Upper lobe of left lung (tissue), 4 donors: ENCODE results near the gene ZNF416.

Experiments used
- EP300 ChIP-seq, 4 donors: sonication (generic); formaldehyde crosslinking; IDR thresholded peaks; one replicate each; pipeline ENCODE4 v1.5.1; 2017; ENCODE audit warnings: antibody characterized with exemption in 4 of 4, control low read depth in 2 of 4
- POLR2A ChIP-seq, 4 donors: fragments of 450-650 bp; IDR thresholded peaks; one replicate each; pipeline ENCODE4 v1.5.1; 2016 to 2017; ENCODE audit warnings: antibody characterized with exemption in 4 of 4, mild to moderate bottlenecking in 2 of 4
- POLR2AphosphoS5 ChIP-seq, 2 donors: sonication (generic); formaldehyde crosslinking; IDR thresholded peaks; one replicate each; pipeline ENCODE4 v1.5.1; 2017; ENCODE audit warnings: antibody characterized with exemption in 2 of 2
- TF ChIP-seq, protein P1 (sequence below), 6 experiments: fragments of 450-650 bp in 4 of 6; fragments of 200-600 bp in 2 of 6; sonication (generic) in 2 of 6; IDR thresholded peaks; one replicate each; pipeline ENCODE4 v1.5.1; 2016 to 2019; ENCODE audit warnings: antibody characterized with exemption in 6 of 6

DNA sequence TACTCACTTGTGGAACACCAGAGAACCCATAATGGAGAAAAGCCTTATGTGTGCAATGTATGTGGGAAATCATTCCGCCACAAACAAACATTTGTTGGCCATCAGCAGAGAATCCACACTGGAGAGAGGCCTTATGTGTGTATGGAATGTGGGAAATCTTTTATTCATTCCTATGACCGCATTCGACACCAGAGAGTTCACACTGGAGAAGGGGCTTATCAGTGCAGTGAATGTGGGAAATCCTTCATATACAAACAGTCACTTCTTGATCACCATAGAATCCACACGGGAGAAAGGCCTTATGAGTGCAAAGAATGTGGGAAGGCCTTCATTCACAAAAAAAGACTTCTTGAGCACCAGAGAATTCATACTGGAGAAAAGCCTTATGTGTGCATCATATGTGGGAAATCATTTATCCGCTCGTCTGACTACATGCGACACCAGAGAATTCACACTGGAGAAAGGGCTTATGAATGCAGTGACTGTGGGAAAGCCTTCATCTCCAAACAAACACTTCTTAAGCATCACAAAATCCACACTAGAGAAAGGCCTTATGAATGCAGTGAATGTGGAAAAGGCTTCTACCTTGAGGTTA, 40.7 kb downstream of the ZNF416 start:
- TF ChIP-seq EP300 (IDR thresholded peaks at IDR 0.05), result no peak
- TF ChIP-seq POLR2A (IDR thresholded peaks at IDR 0.05), result no peak
- TF ChIP-seq, protein P1, sequence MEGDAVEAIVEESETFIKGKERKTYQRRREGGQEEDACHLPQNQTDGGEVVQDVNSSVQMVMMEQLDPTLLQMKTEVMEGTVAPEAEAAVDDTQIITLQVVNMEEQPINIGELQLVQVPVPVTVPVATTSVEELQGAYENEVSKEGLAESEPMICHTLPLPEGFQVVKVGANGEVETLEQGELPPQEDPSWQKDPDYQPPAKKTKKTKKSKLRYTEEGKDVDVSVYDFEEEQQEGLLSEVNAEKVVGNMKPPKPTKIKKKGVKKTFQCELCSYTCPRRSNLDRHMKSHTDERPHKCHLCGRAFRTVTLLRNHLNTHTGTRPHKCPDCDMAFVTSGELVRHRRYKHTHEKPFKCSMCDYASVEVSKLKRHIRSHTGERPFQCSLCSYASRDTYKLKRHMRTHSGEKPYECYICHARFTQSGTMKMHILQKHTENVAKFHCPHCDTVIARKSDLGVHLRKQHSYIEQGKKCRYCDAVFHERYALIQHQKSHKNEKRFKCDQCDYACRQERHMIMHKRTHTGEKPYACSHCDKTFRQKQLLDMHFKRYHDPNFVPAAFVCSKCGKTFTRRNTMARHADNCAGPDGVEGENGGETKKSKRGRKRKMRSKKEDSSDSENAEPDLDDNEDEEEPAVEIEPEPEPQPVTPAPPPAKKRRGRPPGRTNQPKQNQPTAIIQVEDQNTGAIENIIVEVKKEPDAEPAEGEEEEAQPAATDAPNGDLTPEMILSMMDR (IDR thresholded peaks at IDR 0.05), result no peak
- TF ChIP-seq POLR2AphosphoS5 (IDR thresholded peaks at IDR 0.05), result no peak
